Measurements from ENCODE around the gene MYO16.

MYO16 gene

DNA sequence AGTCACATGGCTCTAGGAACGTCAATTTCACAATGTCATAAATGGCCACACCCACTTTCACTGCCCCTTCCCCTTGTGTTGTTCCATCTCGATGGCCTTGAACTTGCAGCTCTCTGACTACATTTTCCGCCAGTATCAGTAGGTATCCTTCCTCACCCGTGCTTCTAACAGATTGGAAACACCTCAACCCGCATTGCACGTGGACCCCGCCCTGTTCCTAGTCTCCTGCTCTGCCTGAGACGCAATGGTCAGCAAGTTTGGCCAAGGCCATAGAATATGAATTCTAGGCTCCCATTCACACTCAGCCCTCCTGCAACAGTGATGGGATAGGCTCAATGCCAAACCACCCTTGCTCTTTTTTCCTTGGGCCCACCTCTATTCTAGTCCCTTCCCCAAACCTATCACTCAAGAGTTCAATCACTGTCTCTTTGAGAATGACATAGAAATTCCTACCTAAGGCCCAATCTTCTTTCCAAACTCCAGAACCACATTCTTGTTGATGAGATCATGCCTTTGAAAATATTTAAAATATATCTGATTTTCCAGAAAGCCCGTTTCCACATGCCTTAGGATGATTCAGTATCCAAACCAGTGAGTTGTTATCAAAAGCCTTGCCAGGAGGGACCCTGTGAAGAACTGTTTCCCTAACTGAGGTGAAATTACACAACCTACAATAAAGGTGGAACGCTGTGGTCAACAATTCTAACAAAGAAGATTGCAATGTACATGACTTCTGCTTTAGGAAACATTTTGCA lies 334.6 kb downstream of the MYO16 start:
- Mint-ChIP-seq H3K9me3 (no peaks in the 10 kb centered on the region), H3K4me1 (peaks cover 13% of the 10 kb centered on the region), H3K27me3 (ENCODE audit: low read depth, poor library complexity) (peaks cover 3% of the 10 kb centered on the region), H3K27ac (peak overlapping the region; percentile 10), H3K4me3 (no peak overlapping the region), H3K36me3 (ENCODE audit: low read depth) (no peaks in the 10 kb centered on the region)
- TF ChIP-seq, protein P1, sequence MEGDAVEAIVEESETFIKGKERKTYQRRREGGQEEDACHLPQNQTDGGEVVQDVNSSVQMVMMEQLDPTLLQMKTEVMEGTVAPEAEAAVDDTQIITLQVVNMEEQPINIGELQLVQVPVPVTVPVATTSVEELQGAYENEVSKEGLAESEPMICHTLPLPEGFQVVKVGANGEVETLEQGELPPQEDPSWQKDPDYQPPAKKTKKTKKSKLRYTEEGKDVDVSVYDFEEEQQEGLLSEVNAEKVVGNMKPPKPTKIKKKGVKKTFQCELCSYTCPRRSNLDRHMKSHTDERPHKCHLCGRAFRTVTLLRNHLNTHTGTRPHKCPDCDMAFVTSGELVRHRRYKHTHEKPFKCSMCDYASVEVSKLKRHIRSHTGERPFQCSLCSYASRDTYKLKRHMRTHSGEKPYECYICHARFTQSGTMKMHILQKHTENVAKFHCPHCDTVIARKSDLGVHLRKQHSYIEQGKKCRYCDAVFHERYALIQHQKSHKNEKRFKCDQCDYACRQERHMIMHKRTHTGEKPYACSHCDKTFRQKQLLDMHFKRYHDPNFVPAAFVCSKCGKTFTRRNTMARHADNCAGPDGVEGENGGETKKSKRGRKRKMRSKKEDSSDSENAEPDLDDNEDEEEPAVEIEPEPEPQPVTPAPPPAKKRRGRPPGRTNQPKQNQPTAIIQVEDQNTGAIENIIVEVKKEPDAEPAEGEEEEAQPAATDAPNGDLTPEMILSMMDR (IDR thresholded peaks at IDR 0.05) = no peak
- DNase-seq = no peak

DNA sequence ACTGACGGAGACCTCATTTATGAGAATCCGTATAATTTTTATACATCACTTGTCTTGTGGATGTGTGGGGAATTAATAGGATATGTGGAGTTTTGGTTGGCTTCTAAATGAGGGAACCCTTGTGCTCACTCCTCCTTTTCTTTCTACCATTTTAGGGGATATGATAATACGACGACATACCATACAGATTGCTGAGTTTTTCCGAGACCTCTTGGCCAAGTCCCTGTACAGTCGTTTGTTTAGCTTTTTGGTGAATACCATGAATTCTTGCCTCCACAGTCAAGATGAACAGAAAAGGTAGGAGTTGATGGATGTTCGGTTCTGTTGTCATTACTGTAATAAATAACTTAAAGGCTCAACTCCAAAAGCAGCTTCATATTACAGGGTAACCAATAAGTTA lies 335.2 kb downstream of the MYO16 start:
- Mint-ChIP-seq H3K9me3 (no peaks in the 10 kb centered on the region), H3K27ac (no peak overlapping the region), H3K27me3 (ENCODE audit: low read depth, poor library complexity) (peaks cover 3% of the 10 kb centered on the region), H3K4me1 (peaks cover 13% of the 10 kb centered on the region), H3K4me3 (no peak overlapping the region), H3K36me3 (ENCODE audit: low read depth) (no peaks in the 10 kb centered on the region)
- DNase-seq = no peak
- TF ChIP-seq, protein P1 (IDR thresholded peaks at IDR 0.05) = no peak

DNA sequence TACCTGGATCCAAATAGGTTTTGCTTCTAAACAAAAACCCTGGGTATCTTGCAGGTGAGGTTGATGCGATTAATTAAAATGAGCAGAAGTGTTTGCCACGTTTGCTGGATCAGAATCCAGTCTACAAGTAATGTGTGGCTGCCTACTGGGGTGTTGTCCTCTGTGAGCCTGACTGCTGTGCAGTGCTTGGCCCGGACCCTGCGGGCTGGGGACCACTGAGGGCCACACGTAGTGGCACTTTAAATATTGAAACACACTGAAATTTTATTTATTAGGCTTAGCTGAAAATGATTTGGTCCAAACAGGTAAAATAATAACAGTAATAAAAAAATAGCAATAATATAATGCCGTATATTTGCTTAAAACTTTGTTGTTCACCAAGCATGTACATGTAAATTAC lies 338.0 kb downstream of the MYO16 start:
- Mint-ChIP-seq H3K27me3 (ENCODE audit: low read depth, poor library complexity) (peaks cover 3% of the 10 kb centered on the region), H3K4me1 (no peaks in the 10 kb centered on the region), H3K4me3 (no peak overlapping the region), H3K36me3 (ENCODE audit: low read depth) (no peaks in the 10 kb centered on the region), H3K9me3 (no peaks in the 10 kb centered on the region), H3K27ac (no peak overlapping the region)
- TF ChIP-seq, protein P1 (IDR thresholded peaks at IDR 0.05) = no peak
- no peak for DNase-seq

DNA sequence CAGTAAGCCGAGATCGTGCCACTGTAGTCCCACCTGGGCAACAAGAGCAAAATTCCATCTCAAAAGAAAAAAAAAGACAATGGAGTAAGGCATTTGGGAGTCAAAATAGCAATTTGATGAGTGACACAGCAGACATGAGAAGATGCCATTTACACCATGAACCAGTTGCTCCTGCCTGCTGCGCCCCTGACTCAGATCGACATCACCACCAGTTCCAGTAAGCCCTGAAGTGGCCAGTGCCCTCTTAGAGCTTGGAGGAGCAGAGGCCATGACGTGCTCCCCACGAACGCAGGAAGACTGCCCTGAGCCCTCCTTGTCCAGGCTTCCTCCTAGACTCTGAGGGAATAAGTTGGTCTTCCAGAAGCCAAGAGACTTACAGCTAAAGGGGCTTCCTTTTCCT lies 339.2 kb downstream of the MYO16 start:
- no peaks in the 10 kb centered on the region for H3K36me3 Mint-ChIP-seq (ENCODE audit: low read depth)
- H3K9me3 Mint-ChIP-seq = no peaks in the 10 kb centered on the region

DNA sequence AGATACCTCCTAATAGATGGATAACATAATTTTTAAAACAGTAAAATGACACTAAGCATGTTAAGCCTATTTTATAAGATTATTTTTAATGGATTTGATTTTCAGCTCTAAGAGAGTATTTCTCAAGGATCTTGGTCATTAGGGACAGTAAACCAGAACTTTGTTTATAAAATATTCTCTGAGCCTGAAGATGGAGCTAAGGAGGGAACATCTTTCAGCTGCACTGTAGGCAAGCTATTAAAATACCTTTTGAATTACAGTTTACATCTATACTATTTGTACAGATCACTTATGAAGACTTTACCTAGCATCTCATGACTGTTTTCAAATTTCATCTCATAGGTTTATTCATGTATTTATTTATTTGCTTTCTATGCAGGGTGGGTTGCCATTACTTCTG lies 345.3 kb downstream of the MYO16 start:
- H3K36me3 Mint-ChIP-seq (ENCODE audit: low read depth) = no peaks in the 10 kb centered on the region
- no peak for DNase-seq
- TF ChIP-seq, protein P1 (IDR thresholded peaks at IDR 0.05) = no peak
- no peak overlapping the region for H3K4me3 Mint-ChIP-seq
- H3K27me3 Mint-ChIP-seq (ENCODE audit: low read depth, poor library complexity) = peaks cover 3% of the 10 kb centered on the region
- no peaks in the 10 kb centered on the region for H3K4me1 Mint-ChIP-seq
- H3K27ac Mint-ChIP-seq = no peak overlapping the region
- peaks cover 5% of the 10 kb centered on the region for H3K9me3 Mint-ChIP-seq

More for the DNA sequence above, 339.2 kb downstream of the MYO16 start:
- TF ChIP-seq, protein P1 (IDR thresholded peaks at IDR 0.05) = no peak
- peaks cover 3% of the 10 kb centered on the region for H3K27me3 Mint-ChIP-seq (ENCODE audit: low read depth, poor library complexity)
- DNase-seq = no peak
- H3K4me1 Mint-ChIP-seq = no peaks in the 10 kb centered on the region
- H3K27ac Mint-ChIP-seq = no peak overlapping the region
- H3K4me3 Mint-ChIP-seq = no peak overlapping the region

DNA sequence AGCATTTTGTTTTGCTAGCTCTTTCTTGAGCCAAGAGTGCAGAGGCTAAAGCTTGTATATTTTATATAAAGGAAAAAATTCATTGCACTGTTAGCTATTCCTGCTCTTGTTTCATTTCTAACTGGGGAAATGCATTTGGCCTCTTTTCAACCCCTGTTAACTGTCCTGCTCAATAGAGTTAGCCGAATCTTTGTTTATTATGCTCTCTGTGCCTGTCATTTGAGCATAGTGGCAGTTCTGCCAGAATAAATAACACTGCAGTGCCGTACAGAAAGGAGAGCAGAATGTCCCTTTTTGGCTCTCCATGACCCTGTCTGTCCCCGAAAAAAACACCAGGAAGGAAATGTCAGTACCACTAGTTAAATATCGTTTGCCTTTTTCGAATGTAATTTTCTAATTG lies 350.8 kb downstream of the MYO16 start:
- H3K4me1 Mint-ChIP-seq = peaks cover 6% of the 10 kb centered on the region
- H3K9me3 Mint-ChIP-seq = peaks cover 6% of the 10 kb centered on the region
- H3K27ac Mint-ChIP-seq = no peak overlapping the region
- H3K36me3 Mint-ChIP-seq (ENCODE audit: low read depth) = no peaks in the 10 kb centered on the region
- TF ChIP-seq, protein P1 (IDR thresholded peaks at IDR 0.05) = no peak
- H3K4me3 Mint-ChIP-seq = no peak overlapping the region
- DNase-seq = no peak
- H3K27me3 Mint-ChIP-seq (ENCODE audit: low read depth, poor library complexity) = peaks cover 6% of the 10 kb centered on the region

All from nephron progenitor cell (in vitro differentiated cells).